Fibroblast of peridontal ligament (primary cell): ENCODE data around the gene CCDC9.
"Not testable (repeated sequence)": the region's sequence is repeated elsewhere in the genome, so short reads cannot be mapped to it uniquely, and the experiment has no call there.

Experiments
- DNase-seq: peaks from one replicate; pipeline ENCODE4 v3.0.0-alpha.2; 2010; ENCODE audit errors: extremely low read depth

CCDC9 gene

DNA sequence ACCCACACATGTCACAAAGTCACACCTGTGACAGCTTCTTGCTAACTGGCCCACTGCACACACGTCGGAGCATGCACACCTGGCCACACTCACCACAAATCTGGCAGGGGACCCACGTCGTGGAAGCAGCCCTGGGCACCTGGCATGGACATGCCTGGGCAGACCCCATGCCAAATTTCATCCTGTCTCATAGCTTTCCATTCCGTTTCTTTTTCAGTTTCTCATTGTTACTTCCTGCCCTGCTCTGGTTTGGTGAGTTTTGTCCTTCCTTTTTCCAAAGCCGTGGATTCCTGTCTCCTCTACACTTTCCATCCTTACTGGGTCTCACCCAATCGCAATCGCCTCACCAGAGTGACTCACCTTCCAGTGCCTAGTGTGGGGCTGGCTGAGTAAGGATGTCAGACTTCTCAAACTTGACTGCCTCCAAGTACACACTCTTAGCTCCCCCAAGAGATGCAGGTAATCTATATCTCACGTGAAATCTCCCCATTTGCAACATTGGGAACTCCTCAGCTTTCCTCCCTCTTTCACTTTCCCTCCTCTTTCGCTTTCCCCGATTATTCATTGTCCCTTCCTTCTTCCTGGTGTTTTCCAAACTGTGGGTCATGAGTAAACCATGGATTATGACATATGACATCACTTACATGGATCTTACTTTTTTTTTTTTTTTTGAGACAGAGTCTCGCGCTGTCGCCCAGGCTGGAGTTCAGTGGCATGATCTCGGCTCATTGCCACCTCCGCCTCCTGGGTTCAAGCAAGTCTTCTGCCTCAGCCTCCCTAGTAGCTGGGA is 23.7 kb upstream of the CCDC9 start:
- DNase-seq, result peak; percentile 84

GRCh38 chr19:47236072-47236675 is 20.2 kb upstream of the CCDC9 start:
- no peak for DNase-seq

GRCh38 chr19:47239152-47239551 is 17.2 kb upstream of the CCDC9 start:
- DNase-seq, result no peak

DNA sequence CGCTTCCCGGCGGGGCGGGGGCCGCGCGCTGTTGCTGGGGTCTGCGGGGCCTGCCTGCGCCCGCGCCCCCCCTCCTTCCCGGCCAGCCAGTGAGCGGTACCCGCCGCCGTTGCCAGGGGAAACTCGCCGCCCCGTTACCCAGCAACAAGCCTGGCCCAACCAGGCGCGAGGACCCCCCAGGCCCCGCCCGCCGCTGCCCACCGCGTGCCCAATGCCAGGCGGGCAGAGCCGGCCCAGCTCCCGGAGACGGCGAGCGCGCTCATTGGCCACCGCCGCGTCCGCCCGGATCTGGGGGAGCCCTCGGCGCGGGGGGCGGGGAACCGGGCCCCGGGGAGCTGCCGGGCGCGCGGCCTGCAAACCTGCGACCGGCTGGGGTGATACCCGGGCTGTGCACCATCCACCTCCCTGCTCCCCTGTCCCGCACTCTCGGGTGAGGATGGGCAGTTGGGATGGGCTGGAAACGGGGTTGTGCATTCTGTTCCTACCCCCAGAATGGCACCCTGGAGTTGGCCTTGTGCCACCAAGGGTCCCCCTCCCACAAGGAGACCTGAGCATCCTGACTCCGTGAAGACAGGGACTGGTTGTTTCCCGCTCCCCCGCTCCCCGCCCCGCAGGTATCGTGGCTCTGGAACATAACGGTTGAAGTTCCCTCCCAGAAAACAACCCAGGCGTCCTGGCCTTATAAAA is 16.6 kb upstream of the CCDC9 start:
- peak; percentile 43 for DNase-seq

DNA sequence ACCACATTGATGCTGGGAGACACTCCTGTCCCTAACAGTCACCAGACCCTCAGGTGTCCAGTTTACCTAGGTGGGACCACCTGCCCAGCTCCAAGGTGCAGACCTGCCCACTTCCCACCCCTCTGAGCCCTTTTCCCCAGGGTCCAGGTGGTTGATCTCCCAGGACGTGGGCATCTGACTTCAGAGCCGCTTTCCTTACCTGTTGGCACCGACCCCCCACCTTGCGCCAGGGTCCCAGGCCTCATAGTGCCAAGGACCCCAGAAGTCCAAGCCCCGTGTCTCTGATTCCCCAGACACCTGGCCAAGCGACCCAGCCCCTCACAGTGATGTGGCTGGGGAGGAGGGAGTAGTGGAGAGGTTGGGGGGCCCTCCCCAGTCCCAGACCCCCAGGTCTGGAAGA is 15.8 kb upstream of the CCDC9 start:
- no peak for DNase-seq

DNA sequence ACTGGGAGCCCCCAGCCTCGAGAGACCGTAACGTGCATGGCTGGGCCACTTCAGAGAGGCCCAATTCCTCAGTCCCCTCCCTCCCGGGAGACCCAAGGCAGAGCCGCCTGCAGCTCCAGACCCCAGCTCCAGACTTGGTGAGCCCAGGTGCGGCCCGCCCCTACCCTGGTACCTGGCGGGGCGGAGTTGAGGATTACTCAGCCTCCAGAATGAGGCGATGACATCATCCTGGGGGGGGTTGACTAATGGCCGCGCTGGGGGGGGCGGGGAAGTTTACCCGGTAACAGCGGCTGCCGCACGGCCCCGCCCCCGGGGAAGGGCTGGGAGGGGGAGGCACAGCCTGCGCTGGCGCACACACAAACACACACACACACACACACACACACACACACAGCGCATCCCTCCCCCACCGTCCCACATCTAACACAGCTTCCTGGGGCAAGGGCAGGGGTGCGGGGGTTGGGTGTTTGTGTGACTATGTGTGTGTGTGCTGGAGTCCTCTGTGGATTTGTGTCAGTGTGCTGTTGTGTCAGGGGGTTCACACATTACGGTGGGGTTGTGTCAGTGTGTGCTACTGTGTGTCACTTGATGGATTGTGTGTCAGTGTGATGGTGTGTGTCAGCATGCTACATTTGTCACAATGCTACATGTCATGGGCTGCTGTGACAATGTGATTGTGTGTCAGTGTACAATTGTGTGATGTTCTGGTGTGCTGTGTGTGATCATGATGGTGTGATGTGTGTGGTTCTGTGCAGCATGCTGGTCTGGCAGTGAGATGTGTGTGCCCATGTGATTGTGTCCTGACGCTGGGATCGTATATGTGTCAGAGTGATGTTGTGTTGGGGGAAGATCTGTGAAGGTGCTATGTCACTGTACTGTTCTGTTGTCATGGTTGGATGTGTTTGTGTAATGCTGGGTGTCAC is 15.1 kb upstream of the CCDC9 start:
- DNase-seq, result peak; percentile 65

- no peak for DNase-seq
Observed at GRCh38 chr19:47241919-47242577, 14.3 kb upstream of the CCDC9 start.

DNA sequence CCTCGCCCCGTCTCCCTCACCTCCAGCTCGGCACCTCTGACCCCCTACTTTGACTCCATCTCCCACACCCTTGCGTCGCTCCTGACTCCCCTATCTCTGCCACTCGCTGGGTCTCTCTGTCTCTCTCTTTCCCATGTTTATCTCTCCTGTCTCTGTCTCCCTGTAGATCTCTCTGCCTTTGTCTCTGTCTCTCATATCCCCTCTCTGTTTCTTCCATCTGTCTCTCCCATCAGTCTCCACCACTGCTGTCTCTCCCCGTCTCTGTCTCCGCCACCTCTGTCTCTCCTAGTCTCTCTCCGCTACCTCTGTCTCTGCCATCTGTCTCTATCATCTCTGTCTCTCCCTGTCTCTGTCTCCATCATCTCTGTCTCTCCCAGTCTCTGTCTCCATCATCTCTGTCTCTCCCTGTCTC is 13.0 kb upstream of the CCDC9 start:
- no peak for DNase-seq

GRCh38 chr19:47243776-47244547 is 12.4 kb upstream of the CCDC9 start:
- peak; percentile 96 for DNase-seq

DNA sequence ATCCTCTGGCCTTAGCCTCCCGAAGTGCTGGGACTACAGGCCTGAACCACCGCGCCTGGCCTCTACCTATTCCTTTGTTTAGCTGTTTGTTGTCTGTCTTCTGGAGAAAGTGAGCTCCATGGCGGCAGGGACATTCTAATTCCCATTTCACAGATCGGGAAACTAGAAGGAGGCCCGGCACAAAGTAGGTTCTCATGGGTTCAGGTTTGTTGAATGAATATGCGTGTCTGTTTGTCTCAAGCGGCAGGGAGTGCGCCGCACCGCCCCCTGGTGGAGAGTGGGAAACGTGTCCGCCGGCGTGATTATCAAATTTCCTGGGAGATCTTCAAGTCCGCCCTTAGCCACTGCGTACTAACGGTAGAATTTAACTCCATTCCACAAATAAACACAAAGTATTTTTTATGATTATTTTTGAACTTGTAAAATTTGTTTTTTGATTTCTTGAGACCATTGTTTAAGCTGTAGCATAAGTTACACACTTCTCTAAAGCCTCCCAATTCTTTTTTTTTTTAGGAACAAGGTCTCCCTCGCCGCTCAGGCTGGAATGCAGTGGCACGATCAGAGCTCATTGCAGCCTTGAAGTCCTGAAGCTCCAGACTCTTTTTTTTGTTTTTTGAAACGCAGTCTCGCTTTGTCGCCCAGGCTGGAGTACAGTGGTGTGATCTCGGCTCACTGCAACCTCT is 8.9 kb upstream of the CCDC9 start:
- peak; percentile 84 for DNase-seq

- not testable (repeated sequence) for DNase-seq
Observed at GRCh38 chr19:47253016-47253415, 3.3 kb upstream of the CCDC9 start.

DNA sequence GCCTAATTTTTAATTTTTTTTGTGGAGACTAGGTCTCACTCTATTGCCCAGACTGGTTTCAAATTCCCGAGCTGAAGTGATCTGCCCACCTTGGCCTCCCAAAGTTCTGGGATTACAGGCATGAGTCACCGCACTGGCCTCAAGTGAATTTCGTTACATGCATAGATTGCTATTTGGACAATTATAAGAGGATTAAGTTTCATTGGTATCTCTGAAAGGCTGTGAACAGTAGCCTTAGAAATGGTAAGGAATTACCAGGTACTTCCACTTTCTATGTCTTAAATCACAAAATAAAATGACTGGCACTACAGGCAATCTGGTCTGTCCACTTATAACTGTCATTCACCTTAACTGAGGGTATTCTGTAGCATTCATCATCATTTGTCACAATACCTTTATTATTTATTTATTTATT is 2.9 kb upstream of the CCDC9 start:
- peak; percentile 80 for DNase-seq

DNA sequence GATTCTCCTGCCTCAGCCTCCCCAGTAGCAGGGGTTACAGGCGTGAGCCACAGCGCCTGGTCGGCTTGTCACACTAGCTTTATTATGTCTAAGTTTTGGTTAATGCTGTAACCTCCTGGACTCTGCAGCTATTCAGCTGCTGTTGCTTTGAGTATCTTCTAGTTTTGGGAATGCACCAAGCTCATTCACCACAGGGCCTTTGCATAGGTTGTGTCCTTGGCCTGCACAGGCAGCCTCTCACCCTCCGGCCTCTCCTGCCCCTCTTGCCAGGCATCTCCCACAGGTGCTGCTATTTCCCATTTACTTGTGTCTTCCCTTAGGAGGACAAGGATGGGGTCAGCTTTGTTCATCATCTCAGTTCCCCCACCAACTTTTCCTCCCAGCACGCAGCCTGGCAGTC is 2.4 kb upstream of the CCDC9 start:
- no peak for DNase-seq

GRCh38 chr19:47256693-47257410 is 527 bp downstream of the CCDC9 start:
- DNase-seq, result peak; percentile 99

GRCh38 chr19:47257411-47258169 is 1.3 kb downstream of the CCDC9 start:
- DNase-seq, result no peak

GRCh38 chr19:47258434-47258833 is 2.1 kb downstream of the CCDC9 start:
- no peak for DNase-seq

- no peak for DNase-seq
Observed at GRCh38 chr19:47258895-47259555, 2.7 kb downstream of the CCDC9 start.

DNA sequence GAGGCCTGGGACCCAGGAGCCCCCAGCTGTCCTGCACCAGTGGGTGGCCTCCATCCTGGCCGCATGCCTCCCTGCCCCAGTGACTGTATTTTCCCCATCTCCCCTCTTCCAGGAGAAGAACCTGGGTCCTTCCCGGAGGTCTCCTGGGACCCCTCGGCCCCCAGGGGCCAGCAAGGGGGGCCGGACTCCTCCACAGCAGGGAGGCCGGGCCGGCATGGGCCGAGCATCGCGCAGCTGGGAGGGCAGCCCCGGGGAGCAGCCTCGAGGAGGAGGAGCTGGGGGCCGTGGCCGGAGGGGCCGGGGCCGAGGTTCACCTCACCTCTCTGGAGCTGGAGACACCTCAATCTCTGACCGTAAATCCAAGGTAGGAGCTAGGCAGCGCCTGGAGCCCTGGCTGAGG is 4.2 kb downstream of the CCDC9 start:
- no peak for DNase-seq
